Esophagus (tissue), 2 donors: ENCODE results near the gene TTC31. TPM values are rescaled to one million over a fixed set of nuclear protein-coding genes. Genes with fewer than 3 reads are reported as not detected.
"Not testable (repeated sequence)": the region's sequence is repeated elsewhere in the genome, so short reads cannot be mapped to it uniquely, and the experiment has no call there.

Experiments used
- H3K27ac ChIP-seq, 2 donors: one replicate each; pipeline ENCODE4 v1.5.1; 2013; ENCODE audit warnings: low read depth in 2 of 2, mild to moderate bottlenecking in 2 of 2, inconsistent platforms in 1 of 2, low read length in 1 of 2, moderate library complexity in 1 of 2
- H3K27me3 ChIP-seq, 2 donors: one replicate each; pipeline ENCODE4 v1.6.1; 2013; ENCODE audit warnings: low read length in 2 of 2, control low read depth in 1 of 2, mild to moderate bottlenecking in 1 of 2; ENCODE audit not compliant: insufficient read depth in 2 of 2, control insufficient read depth in 1 of 2
- H3K36me3 ChIP-seq, 2 donors: one replicate each; pipeline ENCODE4 v1.6.1; 2013; ENCODE audit warnings: low read length in 1 of 2; ENCODE audit not compliant: control insufficient read depth in 2 of 2, insufficient read depth in 2 of 2
- H3K4me1 ChIP-seq, 2 donors: one replicate each; pipeline ENCODE4 v1.6.1; 2013; ENCODE audit warnings: low read length in 1 of 2; ENCODE audit not compliant: control insufficient read depth in 2 of 2, insufficient read depth in 2 of 2
- H3K4me3 ChIP-seq, 2 donors: one replicate each; pipeline ENCODE4 v1.5.1; 2013; ENCODE audit warnings: low read length in 2 of 2, mild to moderate bottlenecking in 2 of 2, low read depth in 1 of 2, moderate library complexity in 1 of 2
- H3K9me3 ChIP-seq, 2 donors: one replicate each; pipeline ENCODE4 v1.6.1; 2013; ENCODE audit warnings: mild to moderate bottlenecking in 2 of 2, low read depth in 1 of 2, low read length in 1 of 2, moderate library complexity in 1 of 2; ENCODE audit not compliant: control insufficient read depth in 2 of 2, insufficient read depth in 1 of 2
- whole genome bisulfite sequencing, 2 donors: extraction: QIAGEN DNeasy Blood & Tissue Kit; methylation state at CpG; one replicate each; pipeline ENCODE4 v1.1.7; 2013; 5-methylcytosine and 5-hydroxymethylcytosine counted together
- polyA plus RNA-seq, 2 donors: library from polyadenylated mRNA; stranded (reverse); fragments of 200-250 nt; gene quantifications; one replicate each; pipeline ENCODE4 v1.2.3, GENCODE V29; 2013
- donor health status: healthy with polysubstance abuse.
- donor health status: Bipolar disorder and iron deficiency.

TTC31 gene
- polyA plus RNA-seq, 2 donors: 9.7 to 13.4 TPM

DNA sequence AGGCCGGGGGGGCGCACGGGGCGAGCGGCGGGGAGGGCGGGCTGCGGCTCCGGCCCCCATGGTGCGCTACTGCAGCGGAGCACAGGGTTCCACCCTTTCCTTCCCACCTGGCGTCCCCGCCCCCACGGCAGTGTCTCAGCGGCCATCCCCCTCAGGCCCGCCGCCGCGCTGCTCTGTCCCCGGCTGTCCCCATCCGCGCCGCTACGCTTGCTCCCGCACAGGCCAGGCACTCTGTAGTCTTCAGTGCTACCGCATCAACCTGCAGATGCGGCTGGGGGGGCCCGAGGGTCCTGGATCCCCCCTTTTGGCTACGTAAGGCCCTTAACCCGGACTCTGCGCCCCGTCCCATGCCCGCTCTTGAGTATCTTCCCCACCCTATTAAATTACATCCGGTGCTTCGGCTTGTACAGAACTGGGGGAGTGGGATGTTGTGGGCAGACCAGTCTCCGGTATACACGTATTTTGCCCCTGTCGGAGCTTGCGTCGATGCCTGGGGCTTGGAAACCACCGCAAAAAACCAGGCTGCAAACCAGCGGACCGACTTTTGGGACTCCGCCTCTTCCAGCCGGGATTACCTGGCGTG, 25.2 kb upstream of the TTC31 start:
- H3K36me3 ChIP-seq: peaks cover 0 to 15% of the 10 kb centered on the region in 2 donors
- WGBS, 2 donors: 1% methylated on average over 28 to 46 of the region's 46 CpGs
- H3K9me3 ChIP-seq: no peaks in the 10 kb centered on the region
- H3K27ac ChIP-seq: peak overlapping the region; percentile 98 to 100
- peak overlapping the region; percentile 64 to 69 for H3K4me3 ChIP-seq
- peaks cover 0 to 3% of the 10 kb centered on the region in 2 donors for H3K4me1 ChIP-seq
- no peaks in the 10 kb centered on the region for H3K27me3 ChIP-seq

DNA sequence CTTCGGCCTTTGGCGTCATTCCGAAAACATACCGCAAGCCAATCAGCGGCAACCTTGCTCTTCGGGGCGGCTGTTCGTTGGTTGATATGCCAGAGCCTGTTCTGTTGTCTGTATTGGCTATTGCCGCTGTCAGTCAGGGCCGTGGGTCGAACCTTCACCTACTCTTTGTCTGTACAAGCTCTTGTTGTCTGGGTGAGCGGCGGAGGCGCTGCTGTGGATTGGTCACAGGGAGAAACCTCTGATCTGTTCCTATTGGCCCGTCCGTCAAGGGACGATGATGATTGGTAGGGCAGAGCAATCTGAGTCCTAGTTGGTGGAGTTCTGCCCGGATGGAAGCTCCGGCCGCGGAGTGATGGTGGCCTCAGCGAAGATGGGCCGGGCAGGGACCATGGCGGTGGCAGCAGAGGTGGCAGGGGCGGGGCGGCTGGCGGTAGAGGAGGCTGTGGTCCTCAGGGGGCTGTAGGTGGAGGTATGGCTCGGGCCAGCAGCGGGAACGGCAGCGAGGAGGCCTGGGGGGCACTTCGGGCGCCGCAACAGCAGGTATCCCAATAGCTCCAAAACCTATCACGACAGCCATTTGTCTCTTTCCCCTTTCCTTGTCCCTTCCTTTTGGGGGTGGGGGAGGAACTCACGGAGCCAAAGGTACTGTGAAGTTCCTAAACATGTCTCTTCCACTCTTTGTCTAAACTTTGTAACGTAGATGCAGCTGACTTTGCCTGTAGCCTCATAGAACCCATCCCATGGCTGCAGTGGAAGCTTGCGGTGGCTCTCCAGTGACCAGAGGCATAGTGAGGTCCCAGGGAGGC, 24.5 kb upstream of the TTC31 start, which contains the start of gene WBP1:
Gene WBP1, plus strand, starts transcription at position 307 of the 806 bp plus-strand sequence. Its CDS starts 165 bp downstream, at position 472.
- 0 to 1% methylated on average over 34 to 38 of the region's 38 CpGs for WGBS, 2 donors
- peaks cover 0 to 3% of the 10 kb centered on the region in 2 donors for H3K4me1 ChIP-seq
- H3K36me3 ChIP-seq: peaks cover 0 to 16% of the 10 kb centered on the region in 2 donors
- H3K27ac ChIP-seq: peak within 1 kb of the TSS; percentile 98 to 100
- H3K27me3 ChIP-seq: no peaks in the 10 kb centered on the region
- no peaks in the 10 kb centered on the region for H3K9me3 ChIP-seq
- peak within 1 kb of the TSS; percentile 64 to 69 for H3K4me3 ChIP-seq

DNA sequence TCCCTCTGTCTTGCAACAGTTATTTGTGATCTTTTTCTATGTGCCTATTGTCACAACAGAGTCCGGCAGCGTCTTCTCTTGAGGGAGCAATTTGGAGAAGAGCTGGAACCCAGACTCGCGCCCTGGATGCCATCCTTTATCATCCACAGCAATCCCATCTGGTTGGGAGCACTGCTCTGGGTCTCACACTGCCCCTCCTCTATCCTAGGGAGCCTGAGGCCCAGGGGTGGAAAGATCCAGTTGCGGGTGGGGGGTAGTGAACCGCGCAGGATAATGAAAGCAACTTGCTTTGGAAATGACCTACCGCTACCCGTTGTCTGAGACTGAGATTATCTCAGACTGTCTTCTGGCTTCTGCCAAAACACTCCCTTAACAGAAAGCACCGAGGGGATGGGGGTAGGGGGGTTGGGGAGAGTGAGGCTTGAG, 23.9 kb upstream of the TTC31 start:
- WGBS, 2 donors: 1 to 2% methylated on average over 10 of the region's 10 CpGs
- peaks cover 0 to 3% of the 10 kb centered on the region in 2 donors for H3K4me1 ChIP-seq
- H3K27ac ChIP-seq: peak overlapping the region; percentile 49 to 78

DNA sequence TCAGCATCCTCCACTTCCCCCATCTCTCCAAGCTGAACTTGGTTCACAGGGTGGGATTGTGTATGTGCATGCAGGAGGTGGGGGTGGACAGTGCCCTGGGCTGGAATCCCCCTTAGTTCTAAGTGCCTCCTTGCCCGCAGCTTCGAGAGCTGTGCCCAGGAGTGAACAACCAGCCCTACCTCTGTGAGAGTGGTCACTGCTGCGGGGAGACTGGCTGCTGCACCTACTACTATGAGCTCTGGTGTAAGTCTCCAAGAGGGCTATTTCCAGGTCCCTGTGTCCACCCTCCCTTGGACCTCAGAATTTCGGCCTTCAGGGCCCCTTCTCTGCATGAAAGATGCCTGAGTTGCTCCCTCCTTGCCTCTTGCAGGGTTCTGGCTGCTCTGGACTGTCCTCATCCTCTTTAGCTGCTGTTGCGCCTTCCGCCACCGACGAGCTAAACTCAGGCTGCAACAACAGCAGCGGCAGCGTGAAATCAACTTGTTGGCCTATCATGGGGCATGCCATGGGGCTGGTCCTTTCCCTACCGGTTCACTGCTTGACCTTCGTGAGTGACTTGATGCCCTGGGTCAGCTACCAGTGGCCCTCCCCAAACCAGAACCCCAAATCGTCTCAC, 23.3 kb upstream of the TTC31 start:
- not testable (repeated sequence) for H3K4me3 ChIP-seq, H3K27me3 ChIP-seq, H3K4me1 ChIP-seq, H3K27ac ChIP-seq, H3K9me3 ChIP-seq
- H3K36me3 ChIP-seq: peaks cover 0 to 16% of the 10 kb centered on the region in 2 donors
- WGBS, 2 donors: 72 to 77% methylated on average over 13 of the region's 13 CpGs

More for the DNA sequence above, 23.9 kb upstream of the TTC31 start:
- H3K27me3 ChIP-seq: no peaks in the 10 kb centered on the region
- H3K4me3 ChIP-seq: peak overlapping the region; percentile 64 to 65
- no peaks in the 10 kb centered on the region for H3K9me3 ChIP-seq
- peaks cover 0 to 16% of the 10 kb centered on the region in 2 donors for H3K36me3 ChIP-seq

DNA sequence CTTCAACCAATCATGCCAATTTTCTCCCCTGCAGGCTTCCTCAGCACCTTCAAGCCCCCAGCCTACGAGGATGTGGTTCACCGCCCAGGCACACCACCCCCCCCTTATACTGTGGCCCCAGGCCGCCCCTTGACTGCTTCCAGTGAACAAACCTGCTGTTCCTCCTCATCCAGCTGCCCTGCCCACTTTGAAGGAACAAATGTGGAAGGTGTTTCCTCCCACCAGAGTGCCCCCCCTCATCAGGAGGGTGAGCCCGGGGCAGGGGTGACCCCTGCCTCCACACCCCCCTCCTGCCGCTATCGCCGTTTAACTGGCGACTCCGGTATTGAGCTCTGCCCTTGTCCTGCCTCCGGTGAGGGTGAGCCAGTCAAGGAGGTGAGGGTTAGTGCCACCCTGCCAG, 22.7 kb upstream of the TTC31 start:
- H3K4me1 ChIP-seq, H3K4me3 ChIP-seq, H3K27ac ChIP-seq, H3K27me3 ChIP-seq, H3K9me3 ChIP-seq: not testable (repeated sequence)
- WGBS, 2 donors: 74 to 76% methylated on average over 9 to 10 of the region's 10 CpGs
- H3K36me3 ChIP-seq: peaks cover 0 to 16% of the 10 kb centered on the region in 2 donors

DNA sequence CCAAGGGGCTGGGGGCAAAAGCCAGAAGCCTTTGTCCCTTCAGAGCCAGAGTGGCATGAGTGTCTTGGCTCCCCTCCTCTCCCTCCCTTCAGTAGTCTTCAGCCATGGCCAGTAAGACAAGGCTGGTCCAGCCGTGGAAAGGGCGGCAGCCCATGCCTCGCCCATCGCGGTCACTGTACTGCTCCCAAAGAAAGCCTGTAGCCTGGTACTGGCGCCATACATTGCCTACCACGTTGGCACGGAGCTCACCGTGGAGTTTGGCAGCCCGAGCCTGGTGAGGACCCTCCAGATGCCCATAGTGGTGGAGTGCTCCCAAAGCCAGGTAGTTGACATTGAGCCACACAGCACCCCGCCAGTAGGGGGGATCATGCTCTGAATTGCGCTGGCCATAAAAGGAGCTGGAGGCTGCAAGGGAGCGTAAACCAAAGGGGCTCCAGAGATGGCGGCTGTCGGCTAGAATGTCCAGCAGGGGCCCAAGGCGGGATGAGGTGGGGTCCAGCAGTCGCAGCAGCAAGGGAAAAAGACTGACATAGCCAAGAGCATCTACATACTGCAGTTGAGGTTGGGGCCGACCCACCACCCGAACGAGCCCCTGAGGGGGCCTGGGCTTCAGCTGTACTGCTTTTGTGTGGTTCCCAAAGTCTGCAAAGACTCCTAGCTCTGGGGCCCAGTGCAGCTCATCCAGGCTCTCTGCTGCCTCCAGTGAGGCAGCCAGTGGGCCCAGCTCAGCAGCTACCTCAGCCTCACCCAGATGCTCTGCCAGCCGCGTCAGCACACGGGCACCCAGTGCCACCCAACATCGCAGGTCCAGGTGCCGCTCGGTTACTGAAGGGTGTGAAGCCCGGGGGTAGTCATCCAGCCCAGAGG, 21.5 kb upstream of the TTC31 start:
- WGBS, 2 donors: 88 to 89% methylated on average over 27 of the region's 27 CpGs
- H3K36me3 ChIP-seq: peaks cover 0 to 16% of the 10 kb centered on the region in 2 donors

DNA sequence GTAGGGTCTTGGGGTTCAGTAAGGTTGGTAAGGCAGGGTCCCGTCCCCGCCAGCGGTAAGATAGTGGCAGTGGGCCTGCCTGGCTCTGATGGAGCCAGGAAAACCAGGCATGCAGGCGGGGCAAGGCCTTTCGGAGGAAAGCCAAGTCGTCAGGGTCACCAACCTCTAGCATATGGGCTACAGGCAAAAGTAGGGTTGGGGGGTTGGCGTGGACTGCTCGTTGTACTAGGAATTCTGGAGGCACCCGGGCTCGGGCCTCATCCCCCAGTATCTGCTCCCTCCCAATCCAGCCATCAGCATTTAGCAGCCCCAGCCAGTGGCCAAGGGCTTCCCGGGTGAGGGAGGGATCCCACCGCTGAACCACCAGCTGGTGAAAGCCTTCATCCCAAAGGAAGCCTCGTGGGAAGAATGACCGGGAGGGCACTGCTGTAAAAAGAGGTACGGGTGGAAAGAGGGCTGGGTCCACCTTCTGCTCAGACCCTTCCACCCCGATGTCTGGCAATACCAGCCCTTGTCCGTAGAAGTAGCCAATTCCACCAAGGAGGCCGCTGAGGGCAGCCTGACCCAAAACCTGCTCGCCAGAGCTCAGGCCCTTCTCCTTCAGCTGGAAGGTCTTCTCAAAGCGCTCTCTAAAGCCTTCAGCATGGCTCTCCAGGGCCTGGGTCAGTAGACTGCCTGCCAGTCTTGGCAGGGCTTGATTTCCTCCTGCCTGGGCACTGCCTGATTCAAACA, 20.7 kb upstream of the TTC31 start:
- Histone ChIP-seq H3K27me3 (no peaks in the 10 kb centered on the region), H3K36me3 (peaks cover 0 to 16% of the 10 kb centered on the region in 2 donors), H3K9me3 (no peaks in the 10 kb centered on the region), H3K4me3 (no peak overlapping the region), H3K4me1 (peaks cover 0 to 4% of the 10 kb centered on the region in 2 donors), H3K27ac (no peak overlapping the region)
- 89 to 93% methylated on average over 20 of the region's 20 CpGs for WGBS, 2 donors

More for the DNA sequence above, 21.5 kb upstream of the TTC31 start:
- Histone ChIP-seq H3K4me3 (no peak overlapping the region), H3K27ac (no peak overlapping the region), H3K27me3 (no peaks in the 10 kb centered on the region), H3K4me1 (peaks cover 0 to 4% of the 10 kb centered on the region in 2 donors), H3K9me3 (no peaks in the 10 kb centered on the region)

DNA sequence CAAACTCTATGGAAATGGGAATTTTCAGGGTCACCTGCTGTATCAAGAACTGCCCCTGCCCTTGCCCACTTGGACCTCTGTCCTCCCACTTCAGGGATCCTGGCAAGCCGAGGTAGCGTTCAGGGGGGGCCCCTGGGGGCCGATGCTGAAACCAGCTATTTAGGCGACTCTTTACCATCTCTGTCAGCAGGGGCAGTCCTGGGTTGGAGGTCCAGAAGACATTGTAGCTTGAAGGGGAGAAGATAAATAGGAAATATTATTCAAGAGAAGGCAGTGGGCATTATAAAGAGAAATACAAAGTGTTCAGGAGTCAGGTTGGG, 20.1 kb upstream of the TTC31 start:
- Histone ChIP-seq H3K9me3 (no peaks in the 10 kb centered on the region), H3K36me3 (peaks cover 0 to 16% of the 10 kb centered on the region in 2 donors), H3K27ac (no peak overlapping the region), H3K27me3 (no peaks in the 10 kb centered on the region), H3K4me1 (peaks cover 0 to 4% of the 10 kb centered on the region in 2 donors), H3K4me3 (no peak overlapping the region)
- 73 to 85% methylated on average over 4 of the region's 4 CpGs for WGBS, 2 donors
